ENCODE results near the gene ADGRG7.

Gene ADGRG7

GRCh38 chr3:100645913-100646312 is 36.5 kb downstream of the ADGRG7 start:
- Histone ChIP-seq H2BK120ac (ENCODE audit: insufficient read depth, low read length, poor library complexity) (no peak overlapping the region), H3K79me2 (ENCODE audit: control insufficient read depth, insufficient read depth, low read length, poor library complexity) (no peaks in the 10 kb centered on the region), H3K4me3 (ENCODE audit: low read depth, low read length) (no peak overlapping the region), H4K8ac (ENCODE audit: low read depth, low read length) (no peak overlapping the region), H4K12ac (ENCODE audit: low read depth, low read length) (no peak overlapping the region), H2BK12ac (ENCODE audit: low read length) (no peak overlapping the region), H3K23ac (ENCODE audit: low read length) (no peak overlapping the region), H3K9ac (ENCODE audit: low read length) (no peak overlapping the region), H3K14ac (ENCODE audit: low read length) (no peak overlapping the region), H4K91ac (ENCODE audit: low read depth, low read length) (no peak overlapping the region), H2AK5ac (ENCODE audit: low read length) (no peak overlapping the region), H3K79me1 (ENCODE audit: low read length) (no peaks in the 10 kb centered on the region), H2BK5ac (ENCODE audit: low read depth, low read length, poor library complexity) (no peak overlapping the region), H3K27ac (ENCODE audit: low read depth, low read length) (no peak overlapping the region), H3K27me3 (ENCODE audit: insufficient read depth, low read length) (no peaks in the 10 kb centered on the region), H3K36me3 (ENCODE audit: control insufficient read depth in 1 of 2, insufficient read depth in 2 of 2, low read length in 2 of 2) (no peaks in the 10 kb centered on the region), H2AFZ (ENCODE audit: insufficient read depth, low read length, poor library complexity) (no peak overlapping the region), H3K4me1 (ENCODE audit: control insufficient read depth in 1 of 2, insufficient read depth in 2 of 2, low read length in 2 of 2) (no peaks in the 10 kb centered on the region), H3K9me3 (ENCODE audit: insufficient read depth, low read depth, low read length) (no peaks in the 10 kb centered on the region), H3K4ac (ENCODE audit: low read depth, low read length) (no peak overlapping the region), H3K18ac (ENCODE audit: low read length) (no peak overlapping the region), H3K4me2 (ENCODE audit: low read length) (no peak overlapping the region)
- WGBS (ENCODE audit: extremely low coverage, insufficient coverage, insufficient read length), result no CpG with 5 or more reads among the region's 3 CpGs
- no peak for DNase-seq

DNA sequence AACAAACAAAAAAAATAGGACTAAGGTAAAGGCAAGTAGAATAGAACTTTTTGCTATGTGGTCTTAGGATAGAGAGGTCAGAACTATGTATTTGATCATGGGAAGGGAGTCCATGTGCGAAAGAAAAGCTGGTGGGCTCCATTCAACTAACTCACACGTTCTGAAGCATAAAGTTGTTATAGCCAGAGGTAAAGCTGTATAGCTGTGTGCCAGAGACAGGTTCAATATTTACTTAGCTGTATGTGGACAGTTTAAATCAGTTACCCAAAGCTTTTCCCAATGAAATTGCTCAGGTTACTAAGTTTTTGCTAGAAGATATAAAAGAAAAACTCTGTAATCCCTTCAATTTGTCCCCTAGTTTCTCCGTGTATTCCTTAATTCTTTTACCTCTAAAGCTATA is 37.8 kb downstream of the ADGRG7 start:
- no peak overlapping the region for H3K18ac ChIP-seq (ENCODE audit: low read length)
- WGBS (ENCODE audit: extremely low coverage, insufficient coverage, insufficient read length), result no CpG with 5 or more reads among the region's 3 CpGs
- no peak overlapping the region for H2BK12ac ChIP-seq (ENCODE audit: low read length)
- H3K9me3 ChIP-seq (ENCODE audit: insufficient read depth, low read depth, low read length), result no peaks in the 10 kb centered on the region
- no peaks in the 10 kb centered on the region for H3K4me1 ChIP-seq (ENCODE audit: control insufficient read depth in 1 of 2, insufficient read depth in 2 of 2, low read length in 2 of 2)
- H2BK120ac ChIP-seq (ENCODE audit: insufficient read depth, low read length, poor library complexity), result no peak overlapping the region
- H3K4me3 ChIP-seq (ENCODE audit: low read depth, low read length), result no peak overlapping the region
- H4K12ac ChIP-seq (ENCODE audit: low read depth, low read length), result no peak overlapping the region
- H3K27ac ChIP-seq (ENCODE audit: low read depth, low read length), result no peak overlapping the region
- no peak for DNase-seq
- no peak overlapping the region for H4K8ac ChIP-seq (ENCODE audit: low read depth, low read length)
- no peaks in the 10 kb centered on the region for H3K27me3 ChIP-seq (ENCODE audit: insufficient read depth, low read length)
- no peaks in the 10 kb centered on the region for H3K36me3 ChIP-seq (ENCODE audit: control insufficient read depth in 1 of 2, insufficient read depth in 2 of 2, low read length in 2 of 2)
- no peaks in the 10 kb centered on the region for H3K79me2 ChIP-seq (ENCODE audit: control insufficient read depth, insufficient read depth, low read length, poor library complexity)
- H3K9ac ChIP-seq (ENCODE audit: low read length), result no peak overlapping the region
- no peak overlapping the region for H2AK5ac ChIP-seq (ENCODE audit: low read length)
- H3K4me2 ChIP-seq (ENCODE audit: low read length), result no peak overlapping the region
- no peak overlapping the region for H3K14ac ChIP-seq (ENCODE audit: low read length)
- H3K23ac ChIP-seq (ENCODE audit: low read length), result no peak overlapping the region
- H2BK5ac ChIP-seq (ENCODE audit: low read depth, low read length, poor library complexity), result no peak overlapping the region
- H4K91ac ChIP-seq (ENCODE audit: low read depth, low read length), result no peak overlapping the region
- H3K4ac ChIP-seq (ENCODE audit: low read depth, low read length), result no peak overlapping the region
- no peaks in the 10 kb centered on the region for H3K79me1 ChIP-seq (ENCODE audit: low read length)
- H2AFZ ChIP-seq (ENCODE audit: insufficient read depth, low read length, poor library complexity), result no peak overlapping the region

DNA sequence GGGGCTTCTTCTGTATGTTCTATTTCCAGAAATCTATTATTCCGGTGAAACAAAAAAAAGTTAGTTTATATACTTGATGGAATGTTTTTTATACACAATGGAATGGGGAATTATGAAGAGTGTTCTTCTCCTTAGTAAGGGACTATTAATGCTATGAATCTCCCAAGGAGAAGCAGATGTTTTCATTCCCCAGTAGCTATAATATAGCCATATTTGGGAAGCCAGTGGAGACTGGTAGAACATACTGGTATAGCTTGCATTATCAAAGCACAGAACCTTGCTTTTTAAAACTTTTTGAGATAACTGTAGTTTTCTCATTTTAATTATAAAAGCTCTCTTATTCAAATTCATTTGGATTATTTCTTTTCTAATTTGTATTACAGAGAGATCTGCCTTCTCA is 38.3 kb downstream of the ADGRG7 start:
- H3K4me2 ChIP-seq (ENCODE audit: low read length), result no peak overlapping the region
- no peak overlapping the region for H4K91ac ChIP-seq (ENCODE audit: low read depth, low read length)
- H3K27ac ChIP-seq (ENCODE audit: low read depth, low read length), result no peak overlapping the region
- no CpG with 5 or more reads among the region's 1 CpG for WGBS (ENCODE audit: extremely low coverage, insufficient coverage, insufficient read length)
- H4K8ac ChIP-seq (ENCODE audit: low read depth, low read length), result no peak overlapping the region
- H3K18ac ChIP-seq (ENCODE audit: low read length), result no peak overlapping the region
- H4K12ac ChIP-seq (ENCODE audit: low read depth, low read length), result no peak overlapping the region
- no peak overlapping the region for H2AFZ ChIP-seq (ENCODE audit: insufficient read depth, low read length, poor library complexity)
- H3K4me1 ChIP-seq (ENCODE audit: control insufficient read depth in 1 of 2, insufficient read depth in 2 of 2, low read length in 2 of 2), result no peaks in the 10 kb centered on the region
- no peak overlapping the region for H3K4ac ChIP-seq (ENCODE audit: low read depth, low read length)
- no peak overlapping the region for H3K9ac ChIP-seq (ENCODE audit: low read length)
- no peaks in the 10 kb centered on the region for H3K36me3 ChIP-seq (ENCODE audit: control insufficient read depth in 1 of 2, insufficient read depth in 2 of 2, low read length in 2 of 2)
- no peaks in the 10 kb centered on the region for H3K79me1 ChIP-seq (ENCODE audit: low read length)
- H2BK5ac ChIP-seq (ENCODE audit: low read depth, low read length, poor library complexity), result no peak overlapping the region
- no peak overlapping the region for H2AK5ac ChIP-seq (ENCODE audit: low read length)
- no peak overlapping the region for H2BK120ac ChIP-seq (ENCODE audit: insufficient read depth, low read length, poor library complexity)
- H3K23ac ChIP-seq (ENCODE audit: low read length), result no peak overlapping the region
- no peaks in the 10 kb centered on the region for H3K9me3 ChIP-seq (ENCODE audit: insufficient read depth, low read depth, low read length)
- no peak overlapping the region for H2BK12ac ChIP-seq (ENCODE audit: low read length)
- H3K27me3 ChIP-seq (ENCODE audit: insufficient read depth, low read length), result no peaks in the 10 kb centered on the region
- no peak overlapping the region for H3K14ac ChIP-seq (ENCODE audit: low read length)
- H3K79me2 ChIP-seq (ENCODE audit: control insufficient read depth, insufficient read depth, low read length, poor library complexity), result no peaks in the 10 kb centered on the region
- no peak overlapping the region for H3K4me3 ChIP-seq (ENCODE audit: low read depth, low read length)
- DNase-seq, result no peak

- Histone ChIP-seq H4K8ac (ENCODE audit: low read depth, low read length) (no peak overlapping the region), H4K12ac (ENCODE audit: low read depth, low read length) (no peak overlapping the region), H2BK120ac (ENCODE audit: insufficient read depth, low read length, poor library complexity) (no peak overlapping the region), H2BK12ac (ENCODE audit: low read length) (no peak overlapping the region), H3K79me2 (ENCODE audit: control insufficient read depth, insufficient read depth, low read length, poor library complexity) (no peaks in the 10 kb centered on the region), H3K23ac (ENCODE audit: low read length) (no peak overlapping the region), H3K4me2 (ENCODE audit: low read length) (no peak overlapping the region), H4K91ac (ENCODE audit: low read depth, low read length) (no peak overlapping the region), H3K4ac (ENCODE audit: low read depth, low read length) (no peak overlapping the region), H3K4me1 (ENCODE audit: control insufficient read depth in 1 of 2, insufficient read depth in 2 of 2, low read length in 2 of 2) (no peaks in the 10 kb centered on the region), H2AK5ac (ENCODE audit: low read length) (no peak overlapping the region), H3K18ac (ENCODE audit: low read length) (no peak overlapping the region), H3K36me3 (ENCODE audit: control insufficient read depth in 1 of 2, insufficient read depth in 2 of 2, low read length in 2 of 2) (no peaks in the 10 kb centered on the region), H3K27ac (ENCODE audit: low read depth, low read length) (no peak overlapping the region), H3K14ac (ENCODE audit: low read length) (no peak overlapping the region), H2AFZ (ENCODE audit: insufficient read depth, low read length, poor library complexity) (no peak overlapping the region), H2BK5ac (ENCODE audit: low read depth, low read length, poor library complexity) (no peak overlapping the region), H3K9me3 (ENCODE audit: insufficient read depth, low read depth, low read length) (no peaks in the 10 kb centered on the region), H3K9ac (ENCODE audit: low read length) (no peak overlapping the region), H3K27me3 (ENCODE audit: insufficient read depth, low read length) (no peaks in the 10 kb centered on the region), H3K4me3 (ENCODE audit: low read depth, low read length) (no peak overlapping the region), H3K79me1 (ENCODE audit: low read length) (no peaks in the 10 kb centered on the region)
- DNase-seq, result no peak
- no CpG with 5 or more reads among the region's 4 CpGs for WGBS (ENCODE audit: extremely low coverage, insufficient coverage, insufficient read length)
Observed at GRCh38 chr3:100650651-100651619, 41.5 kb downstream of the ADGRG7 start.
